KMS-11 (cell line): Measurements from ENCODE around the gene KBTBD3.

Experiments used
- H2AFZ ChIP-seq: fragments of 200-600 bp; sonication (generic); 2 replicates; pipeline ENCODE4 v1.6.1; 2016; ENCODE audit warnings: antibody characterized with exemption, mixed run types, low read depth
- H3K27ac ChIP-seq: fragments of 200-600 bp; sonication (generic); 2 replicates; pipeline ENCODE4 v1.6.1; 2016; ENCODE audit warnings: mild to moderate bottlenecking, mixed run types
- H3K27me3 ChIP-seq: fragments of 200-600 bp; sonication (generic); 2 replicates; pipeline ENCODE4 v1.6.1; 2017; ENCODE audit warnings: mild to moderate bottlenecking, low read depth, mixed run types, moderate library complexity; ENCODE audit not compliant: insufficient read depth
- H3K36me3 ChIP-seq: fragments of 200-600 bp; sonication (generic); 2 replicates; pipeline ENCODE4 v1.6.1; 2017; ENCODE audit warnings: mild to moderate bottlenecking, mixed run types; ENCODE audit not compliant: insufficient read depth
- H3K4me1 ChIP-seq: fragments of 200-600 bp; sonication (generic); 2 replicates; pipeline ENCODE4 v1.6.1; 2016; ENCODE audit warnings: mild to moderate bottlenecking, low read depth, mixed run types; ENCODE audit not compliant: poor library complexity, severe bottlenecking
- H3K4me2 ChIP-seq: fragments of 200-600 bp; sonication (generic); 2 replicates; pipeline ENCODE4 v1.7.0; 2016; ENCODE audit warnings: mild to moderate bottlenecking, mixed run types
- H3K4me3 ChIP-seq: fragments of 200-600 bp; sonication (generic); IDR thresholded peaks from 2 replicates; pipeline ENCODE4 v1.6.1; 2017; ENCODE audit warnings: low read depth, low read length, mixed read lengths; ENCODE audit not compliant: insufficient read depth
- H3K79me2 ChIP-seq: fragments of 200-600 bp; sonication (generic); 2 replicates; pipeline ENCODE4 v1.6.1; 2016; ENCODE audit warnings: low read depth, mixed run types; ENCODE audit not compliant: insufficient read depth
- H3K9ac ChIP-seq: fragments of 200-600 bp; sonication (generic); 2 replicates; pipeline ENCODE4 v1.6.1; 2016; ENCODE audit warnings: mild to moderate bottlenecking, mixed run types
- H4K20me1 ChIP-seq: fragments of 200-600 bp; sonication (generic); 2 replicates; pipeline ENCODE4 v1.6.1; 2016; ENCODE audit warnings: mild to moderate bottlenecking, mixed run types; ENCODE audit not compliant: insufficient read depth
- CTCF ChIP-seq: fragments of 200-600 bp; sonication (generic); conservative IDR thresholded peaks from 2 replicates; pipeline ENCODE4 v1.6.1; 2017; ENCODE audit warnings: low read depth, mild to moderate bottlenecking, antibody characterized with exemption, low read length, moderate library complexity, mixed read lengths

KBTBD3 gene

GRCh38 chr11:106047631-106048030 lies 29.5 kb downstream of the KBTBD3 start:
- H3K9ac ChIP-seq = no peak overlapping the region
- no peaks in the 10 kb centered on the region for H4K20me1 ChIP-seq
- H3K36me3 ChIP-seq = no peaks in the 10 kb centered on the region
- H3K4me3 ChIP-seq = no peak overlapping the region
- no peaks in the 10 kb centered on the region for H3K27me3 ChIP-seq
- no peak for TF ChIP-seq CTCF
- H3K79me2 ChIP-seq = no peaks in the 10 kb centered on the region
- no peak overlapping the region for H3K4me2 ChIP-seq
- H3K4me1 ChIP-seq = no peaks in the 10 kb centered on the region
- H2AFZ ChIP-seq = no peak overlapping the region
- no peak overlapping the region for H3K27ac ChIP-seq

DNA sequence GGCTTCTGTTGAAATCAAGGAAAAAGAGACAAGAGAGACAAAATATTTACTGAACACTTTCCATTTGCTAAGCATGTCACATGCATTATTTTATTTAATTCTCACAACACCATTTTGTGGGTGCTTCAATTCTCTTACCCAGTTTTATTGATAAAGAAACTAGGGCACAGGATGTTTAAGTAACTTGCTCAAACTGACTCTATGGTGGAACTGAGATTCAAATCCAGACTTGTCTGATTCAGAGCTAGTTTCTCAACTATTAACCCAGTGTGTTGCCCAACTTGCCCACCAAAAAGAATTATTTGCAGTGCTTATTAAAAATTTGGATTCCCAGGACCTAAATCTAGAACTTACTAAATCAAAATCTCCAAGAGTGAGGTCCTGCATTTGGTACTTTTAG lies 33.6 kb downstream of the KBTBD3 start:
- Histone ChIP-seq H3K27me3 (no peaks in the 10 kb centered on the region), H3K4me1 (no peaks in the 10 kb centered on the region), H3K4me2 (no peak overlapping the region), H3K79me2 (no peaks in the 10 kb centered on the region), H3K9ac (no peak overlapping the region), H3K36me3 (no peaks in the 10 kb centered on the region), H2AFZ (no peak overlapping the region), H4K20me1 (no peaks in the 10 kb centered on the region), H3K4me3 (no peak overlapping the region), H3K27ac (no peak overlapping the region)
- no peak for TF ChIP-seq CTCF

- H3K27me3 ChIP-seq = no peaks in the 10 kb centered on the region
- no peak overlapping the region for H3K4me3 ChIP-seq
- H3K9ac ChIP-seq = no peak overlapping the region
- no peaks in the 10 kb centered on the region for H3K36me3 ChIP-seq
- H3K4me2 ChIP-seq = no peak overlapping the region
- H3K27ac ChIP-seq = no peak overlapping the region
- H3K79me2 ChIP-seq = no peaks in the 10 kb centered on the region
- no peak overlapping the region for H2AFZ ChIP-seq
- TF ChIP-seq CTCF = no peak
- no peaks in the 10 kb centered on the region for H3K4me1 ChIP-seq
- H4K20me1 ChIP-seq = no peaks in the 10 kb centered on the region
Measured at GRCh38 chr11:106032861-106033260, 44.3 kb downstream of the KBTBD3 start.

DNA sequence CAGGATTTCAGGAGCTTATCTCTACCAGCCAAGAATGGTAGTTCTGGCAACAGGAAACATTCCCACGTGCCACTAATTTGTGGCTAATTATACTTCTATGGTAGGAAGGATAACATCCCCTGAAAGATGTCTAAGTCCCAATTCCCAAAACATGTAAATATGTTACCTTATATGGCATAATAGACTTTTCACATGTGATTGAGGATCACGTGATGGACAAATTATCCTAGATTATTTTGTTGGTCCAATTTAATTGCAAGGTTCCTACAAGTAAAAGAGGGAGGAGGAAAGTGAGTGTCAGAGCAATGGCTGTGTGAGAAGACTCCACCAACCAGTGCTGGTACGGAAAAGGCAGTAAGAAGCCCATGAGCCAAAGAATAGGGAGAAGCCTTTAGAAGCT lies 45.2 kb downstream of the KBTBD3 start:
- Histone ChIP-seq H3K36me3 (no peaks in the 10 kb centered on the region), H3K27ac (no peak overlapping the region), H3K4me3 (no peak overlapping the region), H3K9ac (no peak overlapping the region), H4K20me1 (no peaks in the 10 kb centered on the region), H2AFZ (no peak overlapping the region), H3K4me1 (no peaks in the 10 kb centered on the region), H3K79me2 (no peaks in the 10 kb centered on the region), H3K27me3 (no peaks in the 10 kb centered on the region), H3K4me2 (no peak overlapping the region)
- no peak for TF ChIP-seq CTCF
